Stimulated activated CD4-positive, alpha-beta T cell treated with anti-CD3 and anti-CD28 coated beads, Interleukin-15, amount 100 ng/mL, for 24 hours (primary cell): ENCODE data around the gene LDLRAP1.

Experiments
- DNase-seq: peaks from one replicate; pipeline ENCODE4 v3.0.0-alpha.2; 2020

LDLRAP1 gene

DNA sequence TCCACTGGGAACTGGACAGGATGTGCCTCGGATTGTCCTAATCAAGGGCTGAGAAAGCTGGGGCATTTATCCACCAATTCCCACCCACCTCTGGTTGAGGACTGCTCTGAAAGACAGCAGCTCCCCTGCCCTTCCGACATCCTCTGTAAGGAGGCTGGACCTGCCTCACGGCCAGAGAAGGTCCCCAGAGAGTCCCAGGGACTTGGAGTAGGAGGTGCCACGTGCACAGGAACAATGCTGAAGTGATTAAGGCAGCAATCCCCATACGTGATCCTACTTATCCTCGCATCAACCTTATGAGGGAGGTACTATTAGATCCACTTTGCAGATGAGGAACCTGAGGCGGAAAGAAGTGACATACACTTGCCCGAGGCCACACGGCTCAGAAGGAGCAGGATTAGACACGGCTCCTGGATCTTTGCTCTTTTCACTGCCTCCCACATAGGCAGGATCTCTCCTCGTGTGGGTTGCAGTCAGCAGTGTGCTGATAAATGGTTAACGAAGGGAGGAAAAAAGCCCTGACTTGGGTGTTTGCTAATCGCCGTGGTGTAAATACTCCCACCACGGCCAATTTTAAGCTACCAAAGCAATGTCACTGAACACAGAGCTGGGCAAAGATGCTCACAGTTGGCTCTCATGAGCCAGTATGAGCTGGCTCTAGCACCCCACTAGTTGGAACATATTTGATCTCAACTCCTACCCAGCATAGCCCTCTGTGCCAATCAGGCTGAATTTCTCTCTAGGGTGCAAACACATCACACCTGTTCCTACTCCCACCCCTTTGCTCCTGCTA lies 18.6 kb upstream of the LDLRAP1 start:
- DNase-seq, result no peak

DNA sequence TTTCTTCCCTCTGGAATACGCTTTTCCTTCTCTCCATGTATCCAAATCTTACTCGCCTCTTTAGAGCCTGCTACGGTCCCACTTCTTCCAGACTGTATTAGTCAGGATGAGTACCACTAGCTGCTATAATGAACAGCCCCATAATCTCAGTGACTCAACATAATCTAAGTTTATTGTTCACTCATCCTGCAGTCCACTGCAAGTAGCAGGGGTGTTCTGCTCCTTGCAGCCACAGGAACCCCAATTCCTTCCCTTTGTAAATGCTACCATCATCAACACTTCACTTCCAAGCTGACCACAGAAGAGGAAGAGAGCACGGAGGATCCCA lies 18.1 kb upstream of the LDLRAP1 start:
- no peak for DNase-seq

DNA sequence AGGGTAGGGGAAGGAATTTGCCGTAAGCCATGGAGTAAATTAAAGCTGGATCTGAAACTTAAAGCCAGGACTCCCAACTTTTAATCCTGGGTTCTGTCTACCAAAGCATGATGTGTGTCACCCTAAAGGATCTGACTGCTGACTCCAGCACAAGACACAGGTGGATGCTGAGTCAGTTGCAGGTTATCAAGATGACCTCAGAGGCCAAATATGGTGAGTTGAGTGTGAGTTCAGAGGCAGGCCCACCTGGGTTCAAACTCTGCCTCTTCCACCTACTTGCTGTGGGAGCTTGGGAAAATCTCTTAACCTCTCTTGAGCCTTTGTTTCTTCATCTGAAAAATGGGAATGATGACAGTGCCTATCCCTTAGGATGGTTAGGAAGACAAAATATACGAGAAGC lies 16.7 kb upstream of the LDLRAP1 start:
- no peak for DNase-seq

DNA sequence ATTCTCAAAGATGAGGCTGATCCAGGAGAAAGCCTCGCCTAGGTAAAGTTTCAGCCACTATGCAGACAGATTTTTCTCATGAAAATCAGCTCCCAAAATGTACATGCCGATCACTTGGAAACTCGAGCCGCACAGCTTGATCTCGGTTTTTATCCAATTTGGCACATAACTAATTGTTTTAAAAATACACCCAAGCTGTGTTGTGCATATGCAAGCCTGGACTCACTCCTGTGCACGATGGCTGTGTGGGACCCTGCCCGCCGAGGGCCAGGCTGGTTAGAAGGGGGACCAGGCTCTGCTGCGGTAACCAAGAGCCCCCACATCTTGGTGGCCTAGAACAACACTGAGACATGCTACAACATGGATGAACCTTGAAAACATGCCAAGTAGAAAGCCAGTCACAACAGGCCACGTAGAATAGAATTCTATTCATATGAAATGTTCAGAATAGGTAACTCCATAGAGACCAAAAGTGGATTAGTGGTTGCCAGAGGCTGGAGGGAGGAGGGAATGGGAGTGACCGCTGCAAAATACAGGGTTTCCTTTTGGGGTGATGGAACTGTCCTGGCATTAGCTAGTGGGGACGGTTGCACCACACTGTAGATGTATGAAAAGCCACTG lies 16.1 kb upstream of the LDLRAP1 start:
- DNase-seq, result no peak

DNA sequence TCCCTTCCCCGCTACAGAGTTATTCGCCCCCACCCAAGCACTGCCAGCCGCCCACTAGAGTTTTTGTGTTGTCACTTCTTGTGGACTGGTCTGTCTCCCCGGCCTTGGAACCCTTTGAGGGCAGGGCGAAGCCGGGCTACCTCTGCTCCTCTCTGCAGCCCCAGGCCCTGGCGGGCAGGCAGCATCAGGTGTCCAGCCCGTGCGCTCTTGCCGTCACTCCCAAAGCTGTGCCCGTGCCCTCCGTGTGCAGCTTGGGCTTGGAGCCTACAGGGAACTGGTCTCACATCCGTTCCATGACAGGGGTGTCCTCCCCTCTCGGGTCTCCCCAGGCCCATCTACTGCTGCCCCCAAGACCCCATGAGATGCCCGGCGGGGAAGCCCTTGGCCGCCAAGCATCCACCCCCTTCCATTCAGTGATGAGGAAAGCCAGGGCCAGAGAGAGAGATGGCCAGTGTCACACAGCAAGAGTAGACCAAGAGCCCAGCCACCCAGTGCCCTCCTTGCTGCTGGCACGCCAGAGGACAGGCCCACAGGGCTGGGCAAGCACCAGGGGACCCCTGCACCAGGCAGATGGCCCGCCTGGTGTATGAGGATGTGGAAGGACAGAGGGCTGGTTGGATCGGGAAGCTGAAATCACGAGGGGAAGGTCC lies 15.3 kb upstream of the LDLRAP1 start:
- no peak for DNase-seq

DNA sequence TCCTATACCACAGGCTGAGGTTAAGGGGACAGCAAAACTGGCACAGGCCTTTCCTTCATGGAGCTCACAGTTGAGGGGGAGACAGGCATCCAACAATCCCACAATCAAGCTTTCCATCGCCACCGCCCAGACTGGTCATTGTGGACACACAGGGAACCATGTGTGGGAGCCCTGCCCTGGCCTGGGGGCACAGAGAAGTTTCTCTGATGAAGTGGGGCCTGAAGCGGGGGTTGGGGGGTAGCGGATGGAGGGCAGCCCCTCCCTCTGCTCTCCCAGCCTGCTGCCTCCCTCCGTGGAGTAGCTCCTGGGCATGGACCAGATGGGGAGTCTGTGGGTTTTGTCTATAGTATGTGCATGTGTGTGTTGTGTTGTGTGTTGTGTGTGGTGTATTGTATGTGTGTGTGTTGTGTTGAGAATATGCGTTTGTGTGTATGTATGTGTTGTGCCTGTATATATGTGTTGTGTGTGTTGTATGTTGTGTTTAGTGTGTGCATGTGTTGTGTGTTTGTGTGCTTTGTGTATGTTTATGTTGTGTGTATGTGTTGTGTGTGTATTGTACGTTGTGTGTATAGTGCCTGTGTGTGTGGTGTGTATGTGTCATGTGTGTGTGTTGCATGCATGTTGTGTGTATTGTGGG lies 14.4 kb upstream of the LDLRAP1 start:
- no peak for DNase-seq

DNA sequence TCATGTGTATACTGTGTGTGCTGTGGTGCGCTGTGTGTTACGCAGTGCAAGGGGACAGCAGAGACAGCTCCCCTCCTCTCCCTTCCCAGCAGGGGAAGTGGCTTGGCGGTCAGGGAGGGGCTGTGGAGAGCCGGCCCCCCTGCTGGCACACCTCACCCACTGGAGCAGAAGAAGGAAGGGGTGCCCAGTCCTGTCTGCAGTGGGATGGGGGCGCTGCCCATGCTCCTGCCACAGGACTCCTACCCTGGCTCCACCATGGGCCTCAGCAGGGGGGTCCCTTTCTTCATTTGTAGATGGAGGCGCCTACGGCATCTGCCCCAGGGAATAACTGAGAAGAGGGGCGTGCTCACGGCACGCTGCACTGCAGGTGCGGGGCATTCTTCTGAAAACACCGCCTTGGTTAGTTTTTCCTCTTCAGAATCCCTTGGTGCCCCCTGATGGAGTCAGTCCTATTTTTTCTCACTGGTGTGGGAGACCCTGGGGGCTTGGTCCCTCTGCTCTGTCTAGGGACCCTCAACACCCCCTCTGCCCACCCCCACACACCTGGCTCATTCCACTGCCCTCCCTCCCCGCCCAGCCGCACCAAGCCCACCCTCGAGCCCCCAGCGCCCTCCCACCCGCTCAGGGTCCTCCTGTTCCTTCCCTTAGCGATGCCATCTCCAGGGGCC lies 13.8 kb upstream of the LDLRAP1 start:
- no peak for DNase-seq

DNA sequence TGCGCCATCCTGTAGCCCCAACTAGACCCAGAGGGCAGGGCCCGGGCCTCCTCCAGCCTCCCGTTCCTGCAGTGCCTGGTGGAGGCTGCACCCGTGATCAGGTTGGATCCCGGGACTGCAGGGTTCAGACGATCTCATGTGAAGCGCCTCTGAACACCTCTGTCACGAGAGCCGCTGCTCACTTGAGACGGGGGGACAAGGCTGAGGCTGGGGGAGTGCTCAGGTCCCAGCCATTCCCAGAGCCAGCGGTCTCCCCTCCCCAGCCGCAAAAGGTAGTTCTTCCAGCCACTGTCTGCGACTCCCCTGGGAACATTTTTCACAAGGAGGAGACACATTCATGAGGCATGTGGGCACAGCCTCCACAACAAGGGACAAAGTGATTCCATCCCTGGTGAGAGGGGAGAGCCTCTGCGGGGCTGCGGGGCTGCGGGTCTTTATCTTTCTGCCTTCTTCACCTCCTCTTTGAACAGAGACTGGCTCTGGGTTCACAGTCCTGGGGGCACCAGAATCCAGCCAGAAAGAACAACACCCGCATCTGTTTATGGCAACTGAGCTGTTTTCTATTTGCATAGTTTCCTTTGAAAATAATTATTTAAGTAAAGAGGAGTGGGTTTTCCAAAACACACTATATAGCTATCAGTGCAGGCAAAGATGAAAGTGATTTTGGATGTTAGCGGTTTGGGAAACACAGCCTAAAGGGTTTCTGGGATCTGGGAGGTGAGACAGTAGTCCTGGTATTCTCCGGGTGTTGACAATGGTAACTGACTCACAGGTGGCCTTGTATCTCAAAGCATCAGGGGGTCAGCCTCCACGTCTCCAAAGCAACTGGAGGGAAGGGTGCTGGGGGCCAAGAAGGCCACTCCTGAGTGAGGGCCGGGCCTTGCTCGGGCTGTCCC lies 13.0 kb upstream of the LDLRAP1 start:
- no peak for DNase-seq

DNA sequence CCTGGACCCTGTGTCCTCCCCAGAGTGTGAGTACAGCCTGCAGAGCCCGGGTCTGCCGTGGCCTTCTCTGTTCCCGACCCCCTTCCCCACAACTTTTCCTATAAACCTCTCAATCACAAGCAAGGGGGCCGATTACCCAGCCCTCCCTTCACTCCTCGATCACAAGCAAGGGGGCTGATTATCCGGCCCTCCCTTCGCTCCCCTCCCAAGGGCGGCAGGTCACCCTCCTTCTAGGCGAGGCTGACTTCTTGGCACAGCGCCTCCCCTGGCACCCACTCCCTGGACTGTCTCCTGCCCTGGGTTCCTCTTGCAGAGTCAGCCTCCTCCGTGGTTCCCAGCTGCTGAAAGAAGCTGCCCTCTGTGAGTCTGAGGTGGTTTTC lies 12.3 kb upstream of the LDLRAP1 start:
- DNase-seq, result no peak

DNA sequence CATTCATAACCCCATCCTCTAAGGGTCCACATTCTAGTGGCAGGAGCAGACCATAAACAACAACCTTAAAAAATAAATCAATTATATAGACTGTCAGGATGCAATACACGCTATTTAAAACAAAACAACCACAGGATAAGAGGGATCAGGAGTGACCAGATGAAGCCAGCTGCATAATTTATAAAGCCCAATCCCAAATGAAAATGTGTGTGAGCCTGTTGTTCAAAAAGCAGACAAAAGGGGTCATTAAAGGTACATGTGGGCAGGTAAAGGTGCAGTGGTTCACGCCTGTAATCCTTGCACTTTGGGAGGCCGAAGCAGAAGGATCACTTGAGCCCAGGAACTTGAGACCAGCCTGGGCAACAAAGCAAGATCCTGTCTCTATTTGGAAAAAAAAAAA lies 10.4 kb upstream of the LDLRAP1 start:
- no peak for DNase-seq

DNA sequence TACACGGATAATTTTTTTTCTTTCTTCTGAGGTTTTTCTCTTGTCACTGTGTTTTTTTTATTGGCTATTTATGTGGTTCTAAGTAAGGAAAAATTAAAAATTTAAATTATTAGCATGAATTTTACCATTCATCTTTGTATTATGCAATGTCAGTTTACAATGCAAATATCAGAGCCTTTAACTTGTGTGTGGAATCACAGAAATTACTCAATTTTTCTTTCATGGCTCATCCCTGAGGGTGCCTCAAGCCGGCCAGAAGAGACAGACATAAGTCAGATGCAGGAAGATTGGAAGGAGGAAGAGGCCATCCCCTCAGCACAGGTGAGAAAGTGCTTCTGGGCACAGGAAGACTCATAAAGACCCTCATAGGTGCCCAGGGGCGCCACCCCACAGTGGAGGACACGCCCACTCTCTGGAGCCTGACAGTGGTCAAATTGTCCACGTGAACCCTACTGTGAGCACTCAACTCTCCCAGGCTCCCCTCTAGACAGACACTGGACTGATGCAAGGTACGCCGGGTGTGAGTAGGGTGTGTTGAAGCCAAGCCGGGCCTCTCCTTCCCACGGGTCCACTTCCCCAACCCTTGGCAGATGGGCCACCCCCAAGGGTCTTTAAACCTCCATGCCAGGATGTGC lies 9.5 kb upstream of the LDLRAP1 start:
- DNase-seq, result no peak

DNA sequence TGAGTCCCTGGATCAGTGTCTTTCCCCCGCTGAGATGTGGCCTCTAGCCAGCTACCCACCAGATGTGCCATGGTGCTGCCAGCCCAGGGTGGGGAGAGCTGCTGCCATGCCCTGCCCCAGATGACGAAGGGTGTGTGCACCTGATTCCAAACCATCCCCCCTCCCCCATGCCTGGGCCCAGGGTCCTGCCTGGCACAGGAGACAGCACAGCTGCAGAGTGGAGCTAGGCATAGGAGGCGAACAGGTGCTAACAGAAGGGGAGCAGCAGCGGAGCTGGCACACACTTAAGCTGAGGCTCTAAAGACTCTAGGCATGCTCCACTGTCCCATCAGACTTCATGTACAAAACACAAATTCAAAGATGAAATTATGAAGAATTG lies 9.0 kb upstream of the LDLRAP1 start:
- no peak for DNase-seq

DNA sequence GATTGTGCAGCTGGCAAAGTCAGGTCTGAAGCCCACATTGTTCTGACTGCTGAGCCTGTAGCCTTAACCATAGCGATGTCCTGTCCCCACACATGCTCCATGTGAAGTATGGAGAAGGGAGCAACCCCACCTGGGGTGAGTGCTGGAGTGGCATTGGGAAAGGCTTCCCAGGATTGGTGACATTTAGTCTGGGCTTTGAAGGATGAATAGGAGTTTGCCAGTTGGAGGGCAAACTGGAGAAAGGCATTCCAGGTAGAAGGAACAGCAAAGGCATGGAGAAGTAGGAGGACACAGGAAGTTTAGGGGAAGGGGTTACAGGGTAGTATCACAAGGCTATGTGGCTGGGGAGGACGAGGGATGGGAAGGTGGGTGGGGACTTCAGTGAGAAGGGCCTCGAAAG lies 7.3 kb upstream of the LDLRAP1 start:
- no peak for DNase-seq

DNA sequence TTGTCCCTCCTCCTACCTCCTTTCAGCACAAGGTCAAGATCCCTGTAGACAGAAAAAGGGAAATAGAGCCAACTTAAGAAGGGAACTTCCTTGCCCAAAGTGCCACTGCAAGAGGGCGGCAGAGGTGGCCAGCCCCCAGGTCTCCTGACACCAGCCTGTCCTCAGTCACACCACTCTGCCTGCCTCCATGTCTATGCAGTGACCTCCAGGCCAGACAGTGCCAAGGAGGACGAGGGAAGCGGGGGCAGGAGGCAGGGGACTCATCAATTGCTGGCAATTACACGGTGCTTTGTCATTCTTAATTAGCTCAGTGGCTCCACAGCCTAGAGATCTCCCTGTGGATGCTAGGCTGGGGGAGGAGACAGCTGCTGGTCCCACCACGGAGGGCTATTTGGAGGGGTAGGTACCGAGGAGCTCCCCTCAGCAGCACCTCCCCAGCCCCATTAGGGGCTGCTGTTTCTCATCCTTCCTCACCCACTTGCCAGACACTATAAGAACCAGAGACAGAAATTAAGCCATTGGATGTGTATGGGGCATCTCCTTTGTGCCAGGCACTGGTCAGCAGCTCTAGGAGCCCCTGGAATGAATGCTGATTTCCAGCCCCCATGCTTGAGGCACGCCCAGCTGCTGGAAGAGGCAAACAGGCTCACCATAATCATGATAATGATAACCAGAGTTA lies 6.1 kb upstream of the LDLRAP1 start:
- no peak for DNase-seq

DNA sequence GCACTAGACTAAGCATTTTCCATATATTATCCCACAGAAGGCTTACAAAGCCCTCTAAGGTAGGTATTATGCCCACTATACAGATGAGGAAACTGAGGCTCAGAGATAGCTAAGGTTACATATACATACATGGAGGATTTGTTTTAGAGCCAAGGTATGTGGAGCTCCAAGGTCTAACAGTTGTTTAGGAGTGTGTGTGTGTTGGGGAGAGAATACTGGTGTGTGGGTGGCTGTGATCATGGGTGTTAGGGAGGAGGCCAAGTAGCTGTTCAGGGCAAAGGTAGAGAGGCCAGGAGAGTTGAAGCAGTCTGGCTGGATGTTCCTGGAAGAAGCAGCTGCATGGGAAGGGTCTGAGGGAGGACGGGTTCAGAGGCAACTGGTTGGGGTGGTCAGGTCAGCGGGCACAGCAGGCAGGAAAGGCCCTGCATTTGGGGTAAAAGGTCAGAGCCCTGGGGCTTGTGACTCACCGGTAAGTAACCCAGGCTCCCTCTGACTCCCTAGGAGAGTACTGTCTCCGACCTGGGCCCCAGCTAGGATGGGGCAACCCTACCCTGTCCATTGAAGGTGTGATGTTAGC lies 5.1 kb upstream of the LDLRAP1 start:
- no peak for DNase-seq

DNA sequence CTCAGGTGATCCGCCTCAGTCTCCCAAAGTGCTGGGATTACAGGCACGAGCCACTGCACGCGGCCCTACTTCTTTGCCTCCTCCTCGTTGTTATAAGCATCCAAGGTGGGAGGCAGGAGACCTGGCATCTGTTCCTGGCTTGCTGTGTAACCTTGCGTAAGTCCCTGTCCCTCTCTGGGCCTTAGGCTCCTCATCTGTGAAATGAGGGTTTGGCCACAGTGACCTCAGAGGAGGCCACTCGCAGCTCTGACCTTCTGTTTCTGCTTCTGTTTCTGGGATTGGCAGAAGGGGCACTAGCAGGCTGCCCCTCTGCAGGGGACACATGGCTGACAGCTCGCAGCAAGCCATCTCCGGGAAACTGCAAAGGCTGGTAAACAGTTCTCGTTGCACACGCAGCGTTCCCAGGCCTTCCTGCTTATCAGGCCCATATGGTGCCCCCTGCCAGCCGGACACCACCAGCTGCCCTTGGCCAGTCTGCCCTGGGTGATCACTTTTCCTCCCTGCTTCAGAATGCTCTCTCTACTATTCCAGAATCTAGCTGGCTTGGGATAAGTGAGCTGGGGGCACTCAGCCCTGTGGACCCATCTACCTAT lies 2.6 kb upstream of the LDLRAP1 start:
- no peak for DNase-seq

DNA sequence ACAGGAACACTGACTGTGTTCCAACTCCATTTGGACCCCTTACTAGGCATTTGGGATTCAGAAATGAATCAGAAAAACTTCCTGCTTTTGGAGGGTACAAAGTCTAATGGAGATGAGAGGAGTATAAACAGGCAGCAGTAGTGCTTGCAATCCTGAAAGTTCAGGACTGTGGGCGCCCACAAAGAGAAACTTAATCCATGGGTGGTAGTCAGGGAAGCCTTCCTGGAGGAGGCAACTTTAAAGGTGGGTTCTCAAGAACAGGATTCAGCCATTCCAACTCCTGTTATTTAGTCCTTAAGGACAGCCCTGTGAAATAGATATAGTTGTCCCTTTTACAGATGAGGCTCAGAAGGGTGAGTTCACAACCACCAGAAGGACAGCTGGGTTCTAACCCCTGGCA lies 2.0 kb upstream of the LDLRAP1 start:
- DNase-seq, result no peak

DNA sequence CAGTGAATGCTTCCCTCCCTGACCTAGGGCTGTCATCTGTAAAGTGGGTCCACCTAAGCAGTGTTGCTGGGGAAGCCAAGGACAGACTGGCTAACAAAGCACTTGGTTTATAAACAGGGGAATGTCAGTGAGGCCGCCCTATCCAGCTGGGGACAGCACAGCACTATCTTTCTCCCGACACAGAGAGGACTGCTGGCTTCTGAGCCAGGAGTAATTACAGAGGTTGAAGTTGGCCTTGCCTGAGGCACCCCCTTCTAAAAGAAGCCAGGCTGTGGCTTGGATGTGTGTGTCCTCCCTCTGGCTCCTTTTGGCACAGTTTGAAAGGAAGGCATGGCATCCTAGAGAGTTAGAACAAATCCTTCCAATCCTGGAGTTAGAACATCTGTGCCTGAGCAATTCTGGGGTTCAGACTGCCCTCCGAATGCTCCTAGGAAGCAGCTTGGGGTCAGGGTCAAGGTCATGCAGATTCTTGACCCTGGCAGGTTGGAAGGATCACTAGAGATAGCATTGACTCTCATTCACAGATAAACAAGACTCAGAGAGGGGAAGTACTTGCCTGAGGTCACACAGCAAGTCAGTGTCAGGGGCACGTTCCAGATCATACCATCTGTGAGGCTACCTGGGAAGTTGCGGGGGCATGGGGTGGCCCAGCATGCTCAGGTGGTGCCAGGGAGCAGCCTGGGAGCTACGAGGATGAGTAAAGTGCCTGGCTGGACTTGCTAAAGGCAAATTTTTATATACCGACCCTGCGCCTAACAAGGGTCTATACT lies 1.3 kb upstream of the LDLRAP1 start:
- DNase-seq, result no peak

DNA sequence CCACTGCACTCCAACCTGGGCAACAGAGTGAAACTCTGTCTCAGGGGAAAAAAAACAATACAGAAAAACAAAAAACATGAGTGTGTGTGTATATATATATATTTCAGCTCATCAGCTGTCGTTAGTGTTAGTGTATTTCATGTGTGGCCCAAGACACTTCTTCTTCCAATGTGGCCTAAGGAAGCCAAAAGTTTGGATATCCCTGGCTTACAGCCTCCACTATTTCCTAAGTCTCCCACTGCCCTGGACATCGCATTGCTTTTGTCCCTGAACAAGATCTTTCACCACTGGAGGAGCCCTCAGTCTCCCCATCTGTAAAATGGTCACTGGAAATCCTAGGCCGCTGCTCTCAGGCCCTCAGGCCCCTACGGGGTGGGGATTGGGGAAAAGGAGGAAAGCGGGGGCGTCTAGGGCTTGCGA lies 391 bp upstream of the LDLRAP1 start:
- DNase-seq, result no peak
